MM.1S (cell line): Measurements from ENCODE around the gene GATA2.

Experiments used
- DNase-seq: peaks from one replicate; pipeline ENCODE4 v3.0.0-alpha.2; 2015
- H2AFZ ChIP-seq: fragments of 300-600 bp; sonication (generic); 2 replicates; pipeline ENCODE4 v1.6.0; 2016; ENCODE audit warnings: antibody characterized with exemption, low read length
- H3F3A ChIP-seq: fragments of 300-600 bp; sonication (generic); 2 replicates; pipeline ENCODE4 v1.6.1; 2016; ENCODE audit warnings: mild to moderate bottlenecking, antibody characterized with exemption, low read length, moderate library complexity, mixed read lengths; ENCODE audit not compliant: insufficient read depth
- H3K27ac ChIP-seq: fragments of 300-600 bp; sonication (generic); 2 replicates; pipeline ENCODE4 v1.5.1; 2016; ENCODE audit warnings: mild to moderate bottlenecking, low read length
- H3K27me3 ChIP-seq: fragments of 300-600 bp; sonication (generic); replicated peaks from 2 replicates; pipeline ENCODE4 v1.6.0; 2016; ENCODE audit warnings: low read length; ENCODE audit not compliant: insufficient read depth
- H3K36me3 ChIP-seq: fragments of 300-600 bp; sonication (generic); replicated peaks from 2 replicates; pipeline ENCODE4 v1.6.1; 2016; ENCODE audit warnings: mild to moderate bottlenecking, low read length, mixed read lengths; ENCODE audit not compliant: insufficient read depth
- H3K4me1 ChIP-seq: fragments of 300-600 bp; sonication (generic); 2 replicates; pipeline ENCODE4 v1.6.1; 2016; ENCODE audit warnings: low read length, mixed read lengths
- H3K4me2 ChIP-seq: fragments of 300-600 bp; sonication (generic); 2 replicates; pipeline ENCODE4 v1.6.0; 2016; ENCODE audit warnings: low read depth, low read length
- H3K4me3 ChIP-seq: fragments of 300-600 bp; sonication (generic); 2 replicates; pipeline ENCODE4 v1.5.1; 2016; ENCODE audit warnings: low read length, mixed read lengths
- H3K79me2 ChIP-seq: fragments of 300-600 bp; sonication (generic); 2 replicates; pipeline ENCODE4 v1.6.1; 2016; ENCODE audit warnings: mixed run types, low read length, mixed read lengths
- H3K9ac ChIP-seq: fragments of 300-600 bp; sonication (generic); 2 replicates; pipeline ENCODE4 v1.6.1; 2016; ENCODE audit warnings: low read length, mixed read lengths
- H3K9me2 ChIP-seq: fragments of 300-600 bp; sonication (generic); replicated peaks from 2 replicates; pipeline ENCODE4 v1.6.1; 2016; ENCODE audit warnings: mild to moderate bottlenecking, low read length, mixed read lengths; ENCODE audit not compliant: insufficient read depth
- H3K9me3 ChIP-seq: fragments of 300-600 bp; sonication (generic); replicated peaks from 2 replicates; pipeline ENCODE4 v1.6.1; 2016; ENCODE audit warnings: mild to moderate bottlenecking, low read length, mixed read lengths; ENCODE audit not compliant: insufficient read depth
- H4K20me1 ChIP-seq: fragments of 300-600 bp; sonication (generic); 2 replicates; pipeline ENCODE4 v1.6.1; 2016; ENCODE audit warnings: mild to moderate bottlenecking, low read length, moderate library complexity, mixed read lengths; ENCODE audit not compliant: insufficient read depth
- CTCF ChIP-seq: fragments of 300-600 bp; sonication (generic); IDR thresholded peaks from 2 replicates; pipeline ENCODE4 v1.5.1; 2016; ENCODE audit warnings: antibody characterized with exemption, low read length, mixed read lengths
- EZH2 ChIP-seq: fragments of 300-600 bp; sonication (generic); optimal IDR thresholded peaks from 2 replicates; pipeline ENCODE3; 2017; ENCODE audit warnings: low read depth, mild to moderate bottlenecking, antibody characterized with exemption, low read length, mixed read lengths
- EZH2phosphoT487 ChIP-seq: fragments of 300-600 bp; sonication (generic); IDR thresholded peaks from 2 replicates; pipeline ENCODE4 v1.6.1; 2018; ENCODE audit warnings: antibody characterized with exemption, low read length

GATA2 gene

GRCh38 chr3:128506754-128507153, 13.8 kb upstream of the GATA2 start:
- H3K4me2 ChIP-seq, result no peak overlapping the region
- no peaks in the 10 kb centered on the region for H3K4me1 ChIP-seq
- no peak for TF ChIP-seq CTCF
- no peak for TF ChIP-seq EZH2phosphoT487
- no peak for TF ChIP-seq EZH2
- no peaks in the 10 kb centered on the region for H3K79me2 ChIP-seq
- H3K9me3 ChIP-seq, result no peaks in the 10 kb centered on the region
- no peaks in the 10 kb centered on the region for H4K20me1 ChIP-seq
- H2AFZ ChIP-seq, result no peak overlapping the region
- no peaks in the 10 kb centered on the region for H3K9me2 ChIP-seq
- H3K27me3 ChIP-seq, result peaks cover 7% of the 10 kb centered on the region
- H3F3A ChIP-seq, result no peaks in the 10 kb centered on the region
- no peak overlapping the region for H3K27ac ChIP-seq
- H3K4me3 ChIP-seq, result no peak overlapping the region
- H3K9ac ChIP-seq, result no peak overlapping the region
- no peaks in the 10 kb centered on the region for H3K36me3 ChIP-seq
- DNase-seq, result no peak

GRCh38 chr3:128505771-128506170, 12.8 kb upstream of the GATA2 start:
- no peak for TF ChIP-seq CTCF
- TF ChIP-seq EZH2, result no peak
- no peak for TF ChIP-seq EZH2phosphoT487
- H3K79me2 ChIP-seq, result no peaks in the 10 kb centered on the region
- no peaks in the 10 kb centered on the region for H3K9me2 ChIP-seq
- no peak overlapping the region for H2AFZ ChIP-seq
- H3K27ac ChIP-seq, result no peak overlapping the region
- no peak overlapping the region for H3K4me2 ChIP-seq
- no peak overlapping the region for H3K9ac ChIP-seq
- DNase-seq, result no peak
- peaks cover 17% of the 10 kb centered on the region for H3K27me3 ChIP-seq
- H3K9me3 ChIP-seq, result no peaks in the 10 kb centered on the region
- H3K4me1 ChIP-seq, result no peaks in the 10 kb centered on the region
- no peaks in the 10 kb centered on the region for H3K36me3 ChIP-seq
- H3F3A ChIP-seq, result no peaks in the 10 kb centered on the region
- no peak overlapping the region for H3K4me3 ChIP-seq
- no peaks in the 10 kb centered on the region for H4K20me1 ChIP-seq

- DNase-seq, result no peak
- H3K4me1 ChIP-seq, result no peaks in the 10 kb centered on the region
- H3K9ac ChIP-seq, result no peak overlapping the region
- no peaks in the 10 kb centered on the region for H4K20me1 ChIP-seq
- H3K9me3 ChIP-seq, result no peaks in the 10 kb centered on the region
- no peaks in the 10 kb centered on the region for H3F3A ChIP-seq
- H3K79me2 ChIP-seq, result no peaks in the 10 kb centered on the region
- no peaks in the 10 kb centered on the region for H3K9me2 ChIP-seq
- H3K4me2 ChIP-seq, result no peak overlapping the region
- H3K27me3 ChIP-seq, result peaks cover 23% of the 10 kb centered on the region
- no peak overlapping the region for H2AFZ ChIP-seq
- H3K27ac ChIP-seq, result no peak overlapping the region
- TF ChIP-seq EZH2 (no peak), EZH2phosphoT487 (no peak), CTCF (no peak)
- no peak overlapping the region for H3K4me3 ChIP-seq
- no peaks in the 10 kb centered on the region for H3K36me3 ChIP-seq
These were observed 12.1 kb upstream of the GATA2 start for GRCh38 chr3:128504963-128505730.
